ENCODE measurements around the gene TXK.

The TXK gene

DNA sequence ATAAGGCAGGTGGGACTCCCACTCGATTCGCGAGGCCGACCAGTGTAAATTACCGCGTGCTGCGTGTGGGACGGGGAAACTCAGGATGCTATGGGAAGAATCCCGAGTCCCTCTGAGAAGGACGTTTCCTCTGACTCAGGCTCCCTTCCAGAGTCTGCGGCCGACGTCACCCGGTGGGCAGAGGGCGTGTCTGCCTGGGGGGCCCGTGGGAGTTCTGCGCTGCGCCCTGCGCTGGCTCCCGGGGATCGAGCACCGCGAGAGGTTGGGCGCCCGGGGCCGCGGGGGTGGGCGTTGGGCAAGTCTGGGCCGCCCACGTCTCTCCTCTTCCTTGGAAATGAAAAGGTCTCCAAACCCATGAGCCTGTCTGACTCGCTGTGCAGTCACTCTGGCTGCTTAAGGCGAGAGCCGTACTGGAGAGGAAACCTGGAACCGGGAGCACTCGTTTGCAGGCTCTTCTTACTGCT is 116.9 kb downstream of the TXK start:
- DNase-seq (ENCODE audit: low read depth), result no peak
